Measurements from ENCODE around the gene FHL3.

- no peak for TF ChIP-seq CTCF (IDR thresholded peaks at IDR 0.05 in 2 of 3, conservative IDR thresholded peaks at IDR 0.05 in 1 of 3; ENCODE audit: insufficient read depth in 2 of 3, low read depth in 1 of 3, low read length in 3 of 3)
- no peak for TF ChIP-seq ZNF24 (IDR thresholded peaks at IDR 0.05)
- peak; percentile 78 for TF ChIP-seq ZBTB33 (CRISPR knock-in tag; IDR thresholded peaks at IDR 0.05)
- TF ChIP-seq MAFK (IDR thresholded peaks at IDR 0.05; ENCODE audit: low read length) = no peak
- no peak for TF ChIP-seq NR1H2 (CRISPR knock-in tag; IDR thresholded peaks at IDR 0.05)
- TF ChIP-seq ARID4B (CRISPR knock-in tag; IDR thresholded peaks at IDR 0.05) = no peak
- TF ChIP-seq MAX (CRISPR knock-in tag; IDR thresholded peaks at IDR 0.05) = no peak
- no peak for TF ChIP-seq SOX6 (IDR thresholded peaks at IDR 0.05)
- TF ChIP-seq TFAP4 (CRISPR knock-in tag; IDR thresholded peaks at IDR 0.05; ENCODE audit: borderline replicate concordance) = no peak
- no peak for TF ChIP-seq POLR2A (conservative IDR thresholded peaks at IDR 0.05)
- TF ChIP-seq RNF219 (CRISPR knock-in tag; IDR thresholded peaks at IDR 0.05) = no peak
- TF ChIP-seq E2F4 (CRISPR knock-in tag; IDR thresholded peaks at IDR 0.05; ENCODE audit: low read depth) = no peak
- no peak for TF ChIP-seq ELK1 (CRISPR knock-in tag; IDR thresholded peaks at IDR 0.05)
These were observed 42.4 kb upstream of the FHL3 start for GRCh38 chr1:38047603-38048141.
